Measurements from ENCODE around the gene EPN1. TPM values are rescaled to one million over a fixed set of nuclear protein-coding genes. Genes with fewer than 3 reads are reported as not detected.

The EPN1 gene
- total and polyA plus RNA-seq, 2 of the 13 experiments (the other 11 are each of a cell fraction or from before 2014, with no cell fraction given): 28.9 to 31.7 TPM

DNA sequence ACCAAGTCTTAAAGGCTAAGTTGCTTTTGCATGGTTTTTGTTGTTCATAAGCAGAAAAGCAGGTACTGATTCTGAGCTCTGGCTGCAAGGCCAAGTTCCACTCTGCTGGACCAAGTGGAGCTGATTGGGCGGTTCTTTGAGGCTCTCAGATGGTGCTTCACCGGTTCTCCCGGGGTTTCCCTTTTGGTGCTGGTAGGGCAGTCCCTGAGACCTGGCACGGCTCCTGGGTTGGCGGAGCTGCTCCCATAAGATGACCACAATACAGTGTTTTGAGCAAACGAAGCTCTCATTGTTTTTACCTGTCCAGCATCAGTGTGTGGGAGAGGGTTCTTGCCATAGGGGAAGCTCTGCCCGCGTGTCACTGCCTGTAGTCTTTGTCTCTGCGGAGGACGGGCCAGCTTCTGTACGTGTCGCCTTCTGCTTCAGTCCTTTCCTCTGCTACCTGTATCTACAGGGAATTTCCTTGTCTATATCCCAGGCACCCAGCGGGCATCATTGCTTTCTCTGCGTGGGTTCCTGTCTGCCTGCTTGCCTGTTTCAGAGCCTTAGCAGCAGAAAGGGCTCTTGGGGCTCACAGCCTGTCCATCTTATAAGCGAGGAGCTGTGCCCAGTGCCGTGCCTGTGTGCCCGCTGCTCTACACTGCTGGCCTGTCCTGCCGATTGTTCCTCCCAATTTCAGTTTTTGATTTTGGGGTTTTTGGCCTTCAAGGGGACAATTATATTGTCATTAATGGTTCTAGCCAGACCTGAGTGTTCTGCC, 17.9 kb upstream of the EPN1 start:
- Histone ChIP-seq H3K9ac (ENCODE audit: insufficient read depth, low read depth, low read length) (peak overlapping the region; percentile 100), H3K9me3 (ENCODE audit: low read length) (no peaks in the 10 kb centered on the region), H3K4me2 (ENCODE audit: low read depth, low read length) (peak overlapping the region; percentile 89), H3K4me3 (replicated peaks in 1 of 3; ENCODE audit: insufficient read depth in 1 of 3, low read depth in 2 of 3, low read length in 3 of 3) (peak overlapping the region; percentile 78 to 97 (median 85)), H3K4me1 (ENCODE audit: insufficient read depth, low read length) (peaks cover 24% of the 10 kb centered on the region), H2AFZ (ENCODE audit: low read length) (no peak overlapping the region), H3K27ac (ENCODE audit: extremely low read length, insufficient read depth, low read length) (peak overlapping the region; percentile 99), H3K27me3 (ENCODE audit: control insufficient read depth in 1 of 2, insufficient read depth in 2 of 2, low read length in 2 of 2) (no peaks in the 10 kb centered on the region; a peak in 1 of 5 replicates), H3K36me3 (replicated peaks in 1 of 2; ENCODE audit: control insufficient read depth in 1 of 2, insufficient read depth in 2 of 2, low read length in 2 of 2) (peaks cover 15 to 32% of the 10 kb centered on the region in 2 experiments), H3K79me2 (ENCODE audit: insufficient read depth, low read length) (peaks cover 58% of the 10 kb centered on the region), H4K20me1 (ENCODE audit: insufficient read depth, low read length) (peaks cover 49% of the 10 kb centered on the region)
- no peak for FAIRE-seq
- intact Hi-C loops (cut with micrococcal nuclease; ENCODE audit: unreplicated experiment): no loop called here
- in situ Hi-C loops (cut with HindIII; ENCODE audit: extremely low pct_ligation_motif_present, low pct_unique_long_range_greater_than_20kb): no loop called here
- no peak for ATAC-seq
- TF ChIP-seq ZC3H4 (CRISPR knock-in tag; IDR thresholded peaks at IDR 0.05; ENCODE audit: borderline replicate concordance) (no peak), MLLT10 (CRISPR knock-in tag; IDR thresholded peaks at IDR 0.05) (peak; percentile 51; the same call in 1 of the 2 replicates), SAP130 (CRISPR knock-in tag; IDR thresholded peaks at IDR 0.05; ENCODE audit: low read depth) (peak; percentile 18; the same call in 1 of the 2 replicates), MEIS2 (CRISPR knock-in tag; IDR thresholded peaks at IDR 0.05) (no peak), NFYB (CRISPR knock-in tag; IDR thresholded peaks at IDR 0.05) (0 out of 2 replicates have a peak, but pooled peaks have one; percentile 34), ZBTB38 (CRISPR knock-in tag; IDR thresholded peaks at IDR 0.05) (peak; percentile 33; the same call in 1 of the 2 replicates), XRCC5 (optimal IDR thresholded peaks at IDR 0.05; ENCODE audit: low read length) (peak; percentile 21)
- TF ChIP-seq, protein P1, sequence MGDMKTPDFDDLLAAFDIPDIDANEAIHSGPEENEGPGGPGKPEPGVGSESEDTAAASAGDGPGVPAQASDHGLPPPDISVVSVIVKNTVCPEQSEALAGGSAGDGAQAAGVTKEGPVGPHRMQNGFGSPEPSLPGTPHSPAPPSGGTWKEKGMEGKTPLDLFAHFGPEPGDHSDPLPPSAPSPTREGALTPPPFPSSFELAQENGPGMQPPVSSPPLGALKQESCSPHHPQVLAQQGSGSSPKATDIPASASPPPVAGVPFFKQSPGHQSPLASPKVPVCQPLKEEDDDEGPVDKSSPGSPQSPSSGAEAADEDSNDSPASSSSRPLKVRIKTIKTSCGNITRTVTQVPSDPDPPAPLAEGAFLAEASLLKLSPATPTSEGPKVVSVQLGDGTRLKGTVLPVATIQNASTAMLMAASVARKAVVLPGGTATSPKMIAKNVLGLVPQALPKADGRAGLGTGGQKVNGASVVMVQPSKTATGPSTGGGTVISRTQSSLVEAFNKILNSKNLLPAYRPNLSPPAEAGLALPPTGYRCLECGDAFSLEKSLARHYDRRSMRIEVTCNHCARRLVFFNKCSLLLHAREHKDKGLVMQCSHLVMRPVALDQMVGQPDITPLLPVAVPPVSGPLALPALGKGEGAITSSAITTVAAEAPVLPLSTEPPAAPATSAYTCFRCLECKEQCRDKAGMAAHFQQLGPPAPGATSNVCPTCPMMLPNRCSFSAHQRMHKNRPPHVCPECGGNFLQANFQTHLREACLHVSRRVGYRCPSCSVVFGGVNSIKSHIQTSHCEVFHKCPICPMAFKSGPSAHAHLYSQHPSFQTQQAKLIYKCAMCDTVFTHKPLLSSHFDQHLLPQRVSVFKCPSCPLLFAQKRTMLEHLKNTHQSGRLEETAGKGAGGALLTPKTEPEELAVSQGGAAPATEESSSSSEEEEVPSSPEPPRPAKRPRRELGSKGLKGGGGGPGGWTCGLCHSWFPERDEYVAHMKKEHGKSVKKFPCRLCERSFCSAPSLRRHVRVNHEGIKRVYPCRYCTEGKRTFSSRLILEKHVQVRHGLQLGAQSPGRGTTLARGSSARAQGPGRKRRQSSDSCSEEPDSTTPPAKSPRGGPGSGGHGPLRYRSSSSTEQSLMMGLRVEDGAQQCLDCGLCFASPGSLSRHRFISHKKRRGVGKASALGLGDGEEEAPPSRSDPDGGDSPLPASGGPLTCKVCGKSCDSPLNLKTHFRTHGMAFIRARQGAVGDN (CRISPR knock-in tag; IDR thresholded peaks at IDR 0.05): peak; percentile 40; the same call in 1 of the 2 replicates
- BruUV-seq (replicated peaks): no TSS peak
- POLR2A ChIA-PET: interaction anchor here (1.8 to 2.1 kb wide), 2 partner anchors 9 to 14 kb away, joined by 5 to 9 read pairs; partner anchors contain the start of gene CCDC106
- CTCF ChIA-PET (ENCODE audit: low intra/inter-chr PET ratio, low total read pairs): no interaction called here
- DNase-seq (ENCODE audit: low spot score): no peak
- 55% methylated on average over 16 of the region's 18 CpGs for WGBS (ENCODE audit: low lambda C conversion rate)
